Aorta (tissue), 5 donors: ENCODE results near the gene TBL1X. TPM values are rescaled to one million over a fixed set of nuclear protein-coding genes. Genes with fewer than 3 reads are reported as not detected.

ENCODE experiments used
- ATAC-seq: fragments of 200-7000 bp; cut with Tn5 transposase; one replicate; pipeline ENCODE4 v1.9.1; 2022; ENCODE audit warnings: moderate library complexity; ENCODE audit not compliant: low FRiP score
- DNase-seq, 2 donors: peaks; one replicate each; pipeline ENCODE4 v3.0.0-alpha.2; 2020
- H3K27ac ChIP-seq, 2 donors: one replicate each; pipeline ENCODE4 v1.5.1; 2013; ENCODE audit warnings: low read length in 2 of 2, mild to moderate bottlenecking in 2 of 2, moderate library complexity in 2 of 2, control low read depth in 1 of 2, inconsistent platforms in 1 of 2, low read depth in 1 of 2
- H3K27me3 ChIP-seq, 2 donors: one replicate each; pipeline ENCODE4 v1.6.1; 2013; ENCODE audit warnings: control low read depth in 1 of 2, low read length in 1 of 2, mild to moderate bottlenecking in 1 of 2, moderate library complexity in 1 of 2; ENCODE audit not compliant: insufficient read depth in 2 of 2, control insufficient read depth in 1 of 2
- H3K36me3 ChIP-seq, 2 donors: one replicate each; pipeline ENCODE4 v1.6.1; 2013; ENCODE audit warnings: control low read depth in 1 of 2, low read length in 1 of 2, mild to moderate bottlenecking in 1 of 2; ENCODE audit not compliant: insufficient read depth in 2 of 2, control insufficient read depth in 1 of 2
- H3K4me1 ChIP-seq, 2 donors: one replicate each; pipeline ENCODE4 v1.6.1; 2013; ENCODE audit warnings: low read length in 2 of 2, control low read depth in 1 of 2, mild to moderate bottlenecking in 1 of 2, moderate library complexity in 1 of 2; ENCODE audit not compliant: insufficient read depth in 2 of 2, control insufficient read depth in 1 of 2
- H3K4me3 ChIP-seq, 2 donors: one replicate each; pipeline ENCODE4 v1.5.1; 2013; ENCODE audit warnings: low read length in 2 of 2, control low read depth in 1 of 2, mild to moderate bottlenecking in 1 of 2
- H3K9me3 ChIP-seq: one replicate; pipeline ENCODE4 v1.6.1; 2013; ENCODE audit warnings: mild to moderate bottlenecking, low read length; ENCODE audit not compliant: control insufficient read depth
- WGBS, 2 donors: extraction: QIAGEN DNeasy Blood & Tissue Kit; methylation state at CpG; one replicate each; pipeline ENCODE4 v1.1.7; 2013; 5-methylcytosine and 5-hydroxymethylcytosine counted together
- intact Hi-C, 2 donors: fragments of 100-400 bp; cut with DNase I; formaldehyde crosslinking; loops; one replicate each; pipeline versions ENCODE4 v1.14.2 to v1.15.0; 2022
- polyA plus RNA-seq, 2 donors: library from polyadenylated mRNA; stranded (reverse); fragments of 200-250 nt; gene quantifications; one replicate each; pipeline ENCODE4 v1.2.3, GENCODE V29; 2013
- total RNA-seq, 2 donors: library from RNA; stranded (reverse); fragmentation: NEBNext Ultra II Directional; extraction: Animal tissue kit (Norgen Biotek cat#: 25700); gene quantifications; one replicate each; pipeline ENCODE4 v1.2.1, GENCODE V29; 2021
- donor health status: healthy with polysubstance abuse.
- donor health status: Bipolar disorder and iron deficiency.
- donor health status: DM: no; HTN: no; CAD: no.
- donor health status: DM: no; HTN: no; CAD: no.
- donor health status: DM: yes; HTN: yes; CAD: no.

TBL1X gene
- total and polyA plus RNA-seq, 4 donors: 8.9 to 81.2 (median 27.5) TPM

DNA sequence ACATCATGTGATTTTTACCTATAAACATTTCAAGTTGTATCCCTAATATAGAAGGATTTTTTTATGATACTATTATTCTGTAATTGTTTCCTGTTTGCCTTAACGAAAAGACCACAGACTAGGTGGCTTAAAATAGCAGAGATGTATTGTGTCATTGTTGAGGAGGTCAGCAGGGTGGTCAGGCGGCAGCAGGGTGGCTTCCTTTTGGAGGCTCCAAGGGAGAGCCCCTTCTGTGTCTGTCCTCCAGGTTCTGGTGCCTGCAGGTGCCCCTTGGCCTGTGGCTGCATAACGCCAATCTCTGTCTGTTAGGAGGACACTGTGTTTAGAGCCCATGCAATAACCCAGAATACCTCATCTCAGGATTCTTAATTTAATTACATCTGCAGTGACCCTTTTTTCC lies 118.1 kb downstream of the TBL1X start:
- ATAC-seq (no peak), DNase-seq (no peak)
- Histone ChIP-seq H3K36me3 (no peaks in the 10 kb centered on the region), H3K9me3 (no peaks in the 10 kb centered on the region), H3K27ac (no peak overlapping the region), H3K4me1 (no peaks in the 10 kb centered on the region), H3K4me3 (no peak overlapping the region), H3K27me3 (no peaks in the 10 kb centered on the region)
- 59 to 68% methylated on average over 3 of the region's 3 CpGs for WGBS, 2 donors
- intact Hi-C loops: no loop called here

DNA sequence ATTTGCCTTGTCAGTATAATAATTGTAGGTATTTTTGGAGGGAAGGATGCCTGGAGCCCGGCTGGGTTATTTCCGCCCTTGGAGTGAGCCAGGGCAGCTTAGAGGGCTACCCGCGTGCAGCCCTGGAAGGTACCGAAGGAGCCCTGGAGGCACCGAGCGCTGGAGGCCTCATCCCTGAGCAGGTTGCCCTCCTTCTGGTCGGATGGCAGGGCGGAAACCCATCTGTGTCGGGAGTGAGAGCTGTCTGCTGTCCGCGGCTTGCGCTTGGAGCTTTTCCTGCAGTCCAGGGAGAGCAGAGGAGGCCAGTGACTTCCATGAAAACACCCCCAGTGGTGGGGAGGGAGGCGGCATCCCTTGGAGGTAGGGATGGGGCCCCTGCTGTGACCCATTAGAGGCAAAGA lies 122.1 kb downstream of the TBL1X start:
- Histone ChIP-seq H3K4me1 (no peaks in the 10 kb centered on the region), H3K27ac (no peak overlapping the region), H3K27me3 (no peaks in the 10 kb centered on the region), H3K4me3 (no peak overlapping the region), H3K9me3 (no peaks in the 10 kb centered on the region), H3K36me3 (no peaks in the 10 kb centered on the region)
- DNase-seq (no peak), ATAC-seq (peak; percentile 36)
- intact Hi-C loops: no loop called here
- 21 to 30% methylated on average over 14 of the region's 14 CpGs for WGBS, 2 donors

- no peak overlapping the region for H3K4me3 ChIP-seq
- intact Hi-C loops: no loop called here
- H3K36me3 ChIP-seq: no peaks in the 10 kb centered on the region
- no peak for DNase-seq
- no peaks in the 10 kb centered on the region for H3K4me1 ChIP-seq
- no peak for ATAC-seq
- H3K27me3 ChIP-seq: no peaks in the 10 kb centered on the region
- no peak overlapping the region for H3K27ac ChIP-seq
- no peaks in the 10 kb centered on the region for H3K9me3 ChIP-seq
- 76 to 81% methylated on average over 9 of the region's 9 CpGs for WGBS, 2 donors
These were observed 122.8 kb downstream of the TBL1X start for GRCh38 chrX:9587642-9588041.

- Histone ChIP-seq H3K4me3 (no peak overlapping the region), H3K27me3 (no peaks in the 10 kb centered on the region), H3K27ac (no peak overlapping the region), H3K9me3 (no peaks in the 10 kb centered on the region), H3K36me3 (no peaks in the 10 kb centered on the region), H3K4me1 (no peaks in the 10 kb centered on the region)
- WGBS, 2 donors: 82 to 92% methylated on average over 2 of the region's 2 CpGs
- DNase-seq (no peak), ATAC-seq (no peak)
- intact Hi-C loops: no loop called here
These were observed 126.6 kb downstream of the TBL1X start for GRCh38 chrX:9591496-9591895.

DNA sequence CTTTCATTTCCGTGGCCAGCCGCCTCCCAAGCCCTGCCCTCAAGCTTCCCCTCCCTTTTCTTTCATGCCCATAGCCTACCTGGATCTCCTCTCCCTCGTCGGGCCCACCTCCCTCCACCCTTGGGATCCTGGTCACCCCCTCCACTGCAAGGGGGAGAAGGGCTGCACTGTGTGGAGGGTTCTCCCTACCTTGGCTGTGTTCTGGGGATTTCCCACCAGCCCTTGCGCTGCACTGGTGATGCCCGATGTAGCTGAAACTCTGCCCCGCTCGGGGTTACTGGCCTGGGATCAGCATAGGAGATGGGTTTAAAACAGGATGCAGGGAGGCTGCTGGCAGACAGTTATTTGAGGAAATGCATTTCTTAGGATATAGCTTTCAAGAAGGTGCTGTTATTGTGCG lies 128.9 kb downstream of the TBL1X start:
- H3K27me3 ChIP-seq: no peaks in the 10 kb centered on the region
- no peak for ATAC-seq
- H3K36me3 ChIP-seq: no peaks in the 10 kb centered on the region
- no peaks in the 10 kb centered on the region for H3K9me3 ChIP-seq
- no peak overlapping the region for H3K4me3 ChIP-seq
- no peak for DNase-seq
- no peaks in the 10 kb centered on the region for H3K4me1 ChIP-seq
- intact Hi-C loops: no loop called here
- WGBS, 2 donors: 73 to 80% methylated on average over 9 of the region's 9 CpGs
- H3K27ac ChIP-seq: no peak overlapping the region

DNA sequence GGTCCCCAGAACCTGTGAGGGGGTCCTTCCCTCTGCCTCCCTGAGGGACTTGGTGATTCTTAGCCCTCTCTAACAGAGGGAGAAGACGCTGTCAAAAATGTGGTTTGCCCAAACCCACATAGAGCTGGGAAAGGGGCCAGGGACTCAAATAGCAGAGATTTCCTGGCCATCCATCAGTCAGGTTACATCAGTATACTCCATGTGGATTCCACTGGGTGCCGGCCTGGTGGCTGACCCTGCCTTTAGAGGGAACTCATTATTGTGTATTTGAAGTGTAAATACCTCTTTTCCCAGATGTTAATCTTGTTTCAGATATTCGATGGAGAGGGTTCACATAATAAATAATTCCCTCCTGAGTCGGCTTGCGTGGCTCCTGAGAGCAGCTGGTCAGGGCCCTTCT lies 130.3 kb downstream of the TBL1X start:
- Histone ChIP-seq H3K4me3 (no peak overlapping the region), H3K27ac (no peak overlapping the region), H3K9me3 (no peaks in the 10 kb centered on the region), H3K4me1 (peaks cover 0 to 1% of the 10 kb centered on the region in 2 donors), H3K27me3 (no peaks in the 10 kb centered on the region), H3K36me3 (no peaks in the 10 kb centered on the region)
- DNase-seq (peak in 1 of 2 donors; percentile 19), ATAC-seq (no peak)
- WGBS, 2 donors: 29 to 32% methylated on average over 5 of the region's 5 CpGs
- intact Hi-C loops: no loop called here

- ATAC-seq (no peak), DNase-seq (no peak)
- H3K36me3 ChIP-seq: no peaks in the 10 kb centered on the region
- H3K4me1 ChIP-seq: peaks cover 0 to 2% of the 10 kb centered on the region in 2 donors
- H3K9me3 ChIP-seq: no peaks in the 10 kb centered on the region
- WGBS, 2 donors: 68 to 76% methylated on average over 3 of the region's 3 CpGs
- H3K27me3 ChIP-seq: no peaks in the 10 kb centered on the region
- H3K4me3 ChIP-seq: no peak overlapping the region
- intact Hi-C loops: no loop called here
- no peak overlapping the region for H3K27ac ChIP-seq
These were observed 132.0 kb downstream of the TBL1X start for GRCh38 chrX:9596837-9597236.

GRCh38 chrX:9597361-9598035 lies 132.6 kb downstream of the TBL1X start:
- ATAC-seq: no peak

GRCh38 chrX:9598344-9598743 lies 133.5 kb downstream of the TBL1X start:
- no peaks in the 10 kb centered on the region for H3K27me3 ChIP-seq
- ATAC-seq: no peak
- no peak for DNase-seq
- no peaks in the 10 kb centered on the region for H3K36me3 ChIP-seq
- WGBS, 2 donors: 17 to 38% methylated on average over 7 of the region's 7 CpGs
- no peak overlapping the region for H3K4me3 ChIP-seq
- H3K27ac ChIP-seq: peak overlapping the region in 1 of 2 donors; percentile 19
- intact Hi-C loops: no loop called here
- H3K9me3 ChIP-seq: no peaks in the 10 kb centered on the region
- H3K4me1 ChIP-seq: peaks cover 0 to 2% of the 10 kb centered on the region in 2 donors

More at GRCh38 chrX:9597361-9598035, 132.6 kb downstream of the TBL1X start:
- no peaks in the 10 kb centered on the region for H3K36me3 ChIP-seq
- no peak for DNase-seq
- H3K27ac ChIP-seq: peak overlapping the region in 1 of 2 donors; percentile 34
- H3K9me3 ChIP-seq: no peaks in the 10 kb centered on the region
- H3K4me1 ChIP-seq: peaks cover 0 to 2% of the 10 kb centered on the region in 2 donors
- WGBS, 2 donors: 13 to 38% methylated on average over 13 of the region's 13 CpGs
- no peak overlapping the region for H3K4me3 ChIP-seq
- intact Hi-C loops: no loop called here
- H3K27me3 ChIP-seq: no peaks in the 10 kb centered on the region
